AG04449 (cell line): ENCODE data around the gene AGAP1.

Experiments
- CTCF ChIA-PET: fragments of 350-600 bp; formaldehyde crosslinking; extraction: SDS; loops from one replicate; lab custom pipeline; 2021; ENCODE audit warnings: antibody characterized with exemption; lab: Yijun Ruan, JAX
- POLR2A ChIA-PET: fragments of 400-600, 350-600 bp; formaldehyde crosslinking; extraction: SDS; loops from one replicate; lab custom pipeline; 2020; ENCODE audit warnings: antibody characterized with exemption, inconsistent platforms; lab: Yijun Ruan, JAX
- DNase-seq: peaks from one replicate; pipeline ENCODE4 v3.0.0-alpha.2; 2010; ENCODE audit warnings: low read depth, low spot score
- H3K4me3 ChIP-seq: 2 replicates; pipeline ENCODE4 v1.5.1; 2011; ENCODE audit warnings: low read depth, mild to moderate bottlenecking, control low read depth, low read length
- CTCF ChIP-seq: IDR thresholded peaks from one replicate; pipeline ENCODE4 v1.5.1; 2011; ENCODE audit warnings: mild to moderate bottlenecking, moderate library complexity, low read length, control low read depth, inconsistent platforms; ENCODE audit not compliant: insufficient read depth; ENCODE audit errors: missing control alignments

Gene AGAP1

GRCh38 chr2:236123716-236124115 is 629.9 kb downstream of the AGAP1 start:
- TF ChIP-seq CTCF, result no peak
- H3K4me3 ChIP-seq, result no peak overlapping the region
- DNase-seq, result no peak
- POLR2A ChIA-PET, result no interaction called here
- CTCF ChIA-PET, result no interaction called here

- ChIA-PET POLR2A (no interaction called here), CTCF (no interaction called here)
- TF ChIP-seq CTCF, result no peak
- no peak for DNase-seq
- H3K4me3 ChIP-seq, result no peak overlapping the region
Observed at GRCh38 chr2:236124182-236124893, 630.5 kb downstream of the AGAP1 start.

GRCh38 chr2:236125541-236125940 is 631.7 kb downstream of the AGAP1 start:
- DNase-seq, result no peak
- CTCF ChIA-PET, result no interaction called here
- no peak overlapping the region for H3K4me3 ChIP-seq

GRCh38 chr2:236127010-236127409 is 633.2 kb downstream of the AGAP1 start:
- CTCF ChIA-PET, result interaction anchor here (0.7 to 1.7 kb wide), 3 partner anchors 34 to 53 kb away, joined by 3 to 4 read pairs (median 3); no protein-coding TSS in a partner anchor
- no peak for DNase-seq
- H3K4me3 ChIP-seq, result no peak overlapping the region
- POLR2A ChIA-PET, result no interaction called here
- TF ChIP-seq CTCF, result no peak

More at GRCh38 chr2:236125541-236125940, 631.7 kb downstream of the AGAP1 start:
- POLR2A ChIA-PET, result no interaction called here
- TF ChIP-seq CTCF, result no peak

- no peak for TF ChIP-seq CTCF
- CTCF ChIA-PET, result no interaction called here
- no peak overlapping the region for H3K4me3 ChIP-seq
- POLR2A ChIA-PET, result no interaction called here
- DNase-seq, result no peak
Observed at GRCh38 chr2:236128321-236128720, 634.5 kb downstream of the AGAP1 start.

- DNase-seq, result no peak
- POLR2A ChIA-PET, result no interaction called here
- H3K4me3 ChIP-seq, result no peak overlapping the region
- TF ChIP-seq CTCF, result no peak
- CTCF ChIA-PET, result no interaction called here
Observed at GRCh38 chr2:236129935-236130334, 636.1 kb downstream of the AGAP1 start.
